Lung (tissue), 12 donors: ENCODE results near the gene KDM6B. TPM values are rescaled to one million over a fixed set of nuclear protein-coding genes. Genes with fewer than 3 reads are reported as not detected.
"Not testable (repeated sequence)": the region's sequence is repeated elsewhere in the genome, so short reads cannot be mapped to it uniquely, and the experiment has no call there.

Source experiments
- ATAC-seq: fragments of 200-7000 bp; cut with Tn5 transposase; one replicate; pipeline ENCODE4 v1.9.1; 2020; ENCODE audit warnings: moderate number of reproducible peaks; ENCODE audit not compliant: insufficient read depth, low FRiP score
- DNase-seq, 3 donors: peaks; one replicate each; pipeline ENCODE4 v3.0.0-alpha.2; 2013 to 2017
- H3K27ac ChIP-seq, 2 donors: one replicate each; pipeline ENCODE4 v1.5.1; 2013; ENCODE audit warnings: mild to moderate bottlenecking in 2 of 2, moderate library complexity in 2 of 2, control low read depth in 1 of 2, inconsistent platforms in 1 of 2, low read depth in 1 of 2, low read length in 1 of 2
- H3K27me3 ChIP-seq, 3 donors: one replicate each; pipeline ENCODE4 v1.5.1; 2013; ENCODE audit warnings: low read length in 2 of 3; ENCODE audit not compliant: control insufficient read depth in 3 of 3, insufficient read depth in 3 of 3
- H3K36me3 ChIP-seq, 4 donors: one replicate each; pipeline ENCODE4 v1.5.1; 2013; ENCODE audit warnings: low read length in 4 of 4, mild to moderate bottlenecking in 1 of 4, moderate library complexity in 1 of 4; ENCODE audit not compliant: control insufficient read depth in 4 of 4, insufficient read depth in 4 of 4
- H3K4me1 ChIP-seq, 5 donors: one replicate each; pipeline ENCODE4 v1.5.1; 2013; ENCODE audit warnings: low read length in 5 of 5, mild to moderate bottlenecking in 2 of 5, moderate library complexity in 1 of 5; ENCODE audit not compliant: control insufficient read depth in 5 of 5, insufficient read depth in 5 of 5
- H3K4me3 ChIP-seq: one replicate; pipeline ENCODE4 v1.5.1; 2013; ENCODE audit warnings: mild to moderate bottlenecking, control low read depth, moderate library complexity
- H3K9ac ChIP-seq, 2 donors: one replicate each; pipeline ENCODE4 v1.5.1; 2013; ENCODE audit warnings: low read length in 2 of 2, control low read depth in 1 of 2; ENCODE audit not compliant: insufficient read depth in 1 of 2
- H3K9me3 ChIP-seq, 4 donors: one replicate each; pipeline ENCODE4 v1.5.1; 2013; ENCODE audit warnings: low read length in 3 of 4, mild to moderate bottlenecking in 1 of 4, moderate library complexity in 1 of 4; ENCODE audit not compliant: control insufficient read depth in 4 of 4, insufficient read depth in 3 of 4
- WGBS, 2 donors: extraction: QIAGEN DNeasy Blood & Tissue Kit; methylation state at CpG; one replicate each; pipeline ENCODE4 v1.1.7; 2013; 5-methylcytosine and 5-hydroxymethylcytosine counted together
- polyA plus RNA-seq, 2 donors: library from polyadenylated mRNA; stranded (reverse); fragments of 200-250 nt; gene quantifications; one replicate each; pipeline ENCODE4 v1.2.1, GENCODE V29; 2013
- total RNA-seq, 2 donors: library from RNA; depleted of rRNA in 1 of 2; stranded (reverse); fragments of >200 nt in 1 of 2; gene quantifications; one replicate each; pipeline ENCODE4 v1.2.1, GENCODE V29; 2014 to 2021
- TF ChIP-seq, protein P1 (sequence below): IDR thresholded peaks from 2 replicates; pipeline ENCODE4 v1.5.1; 2012; ENCODE audit warnings: mild to moderate bottlenecking; ENCODE audit errors: control extremely low read depth, extremely low read depth
- donor health status: control.
- donor health status: control.
- donor health status: Bipolar disorder and iron deficiency.
- donor health status: healthy.
- donor health status: DM: yes; HTN: yes; CAD: no.

Gene KDM6B
- total and polyA plus RNA-seq, 4 donors: 21.0 to 52.9 (median 34.5) TPM

DNA sequence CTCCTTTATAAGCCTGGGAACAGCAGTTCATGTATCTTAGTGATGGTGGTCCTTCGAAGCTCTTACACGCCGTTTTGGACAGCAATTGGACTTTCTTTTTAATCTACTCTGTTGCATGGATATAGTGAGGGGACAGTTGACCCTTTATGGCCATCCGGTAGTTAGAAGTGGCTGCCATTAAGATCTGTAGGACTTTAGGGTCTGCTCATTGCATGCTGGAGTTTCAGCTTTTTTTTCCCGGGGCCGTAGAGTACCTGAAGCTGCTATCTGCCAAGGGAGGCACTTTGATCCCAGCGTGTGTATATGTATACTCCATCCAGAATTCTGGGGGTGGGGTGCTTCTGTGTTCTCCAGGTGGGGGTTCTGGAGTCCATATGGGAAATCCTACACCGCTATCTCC is 25.0 kb downstream of the KDM6B start:
- peaks cover 5 to 38% (median 7%) of the 10 kb centered on the region in 5 donors for H3K4me1 ChIP-seq
- H3K9ac ChIP-seq: peak overlapping the region in 1 of 2 donors; percentile 71
- DNase-seq (no peak), ATAC-seq (no peak)
- peaks cover 0 to 16% (median 3%) of the 10 kb centered on the region in 4 donors for H3K36me3 ChIP-seq
- no peaks in the 10 kb centered on the region for H3K27me3 ChIP-seq
- TF ChIP-seq, protein P1, sequence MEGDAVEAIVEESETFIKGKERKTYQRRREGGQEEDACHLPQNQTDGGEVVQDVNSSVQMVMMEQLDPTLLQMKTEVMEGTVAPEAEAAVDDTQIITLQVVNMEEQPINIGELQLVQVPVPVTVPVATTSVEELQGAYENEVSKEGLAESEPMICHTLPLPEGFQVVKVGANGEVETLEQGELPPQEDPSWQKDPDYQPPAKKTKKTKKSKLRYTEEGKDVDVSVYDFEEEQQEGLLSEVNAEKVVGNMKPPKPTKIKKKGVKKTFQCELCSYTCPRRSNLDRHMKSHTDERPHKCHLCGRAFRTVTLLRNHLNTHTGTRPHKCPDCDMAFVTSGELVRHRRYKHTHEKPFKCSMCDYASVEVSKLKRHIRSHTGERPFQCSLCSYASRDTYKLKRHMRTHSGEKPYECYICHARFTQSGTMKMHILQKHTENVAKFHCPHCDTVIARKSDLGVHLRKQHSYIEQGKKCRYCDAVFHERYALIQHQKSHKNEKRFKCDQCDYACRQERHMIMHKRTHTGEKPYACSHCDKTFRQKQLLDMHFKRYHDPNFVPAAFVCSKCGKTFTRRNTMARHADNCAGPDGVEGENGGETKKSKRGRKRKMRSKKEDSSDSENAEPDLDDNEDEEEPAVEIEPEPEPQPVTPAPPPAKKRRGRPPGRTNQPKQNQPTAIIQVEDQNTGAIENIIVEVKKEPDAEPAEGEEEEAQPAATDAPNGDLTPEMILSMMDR: no peak
- H3K9me3 ChIP-seq: no peaks in the 10 kb centered on the region
- no peak overlapping the region for H3K4me3 ChIP-seq
- WGBS, 2 donors: 89 to 90% methylated on average over 8 of the region's 8 CpGs
- H3K27ac ChIP-seq: peak overlapping the region in 1 of 2 donors; percentile 90

DNA sequence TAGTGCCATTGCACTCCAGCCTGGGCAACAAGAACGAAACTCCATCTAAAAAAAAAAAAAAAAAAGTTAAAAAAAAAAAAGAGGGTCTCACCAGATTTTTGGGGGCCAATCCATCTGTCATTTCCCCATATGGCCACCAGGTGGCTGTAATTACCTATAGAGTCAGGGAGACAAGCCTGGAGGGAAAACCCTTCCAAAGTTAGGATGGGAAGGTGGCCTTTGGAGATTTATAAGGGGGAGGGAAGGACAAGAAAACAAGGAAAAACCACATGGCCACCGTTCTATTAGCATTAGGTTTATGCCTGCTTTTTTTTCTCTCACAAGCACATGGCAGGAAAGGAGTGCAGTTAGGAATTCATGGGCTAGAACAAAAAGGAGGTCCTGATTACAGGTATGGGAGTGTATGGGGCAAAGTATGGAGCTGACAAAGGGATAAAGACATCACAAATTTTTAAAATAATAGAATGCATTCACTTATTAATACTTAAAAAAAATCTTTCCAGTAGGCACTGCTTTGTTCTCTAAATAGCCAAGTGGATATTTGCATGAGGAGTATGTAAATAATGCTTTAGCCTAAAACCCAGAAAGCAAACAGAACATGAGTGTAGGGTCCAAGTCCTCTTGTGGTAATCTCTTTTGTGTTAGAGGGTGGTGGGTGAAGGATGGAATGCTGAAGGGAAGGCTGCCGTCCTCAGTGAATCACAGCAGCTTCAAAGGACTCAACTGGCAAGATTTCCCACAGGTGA is 28.8 kb downstream of the KDM6B start:
- DNase-seq: peak; percentile 65 to 81 (median 75)

DNA sequence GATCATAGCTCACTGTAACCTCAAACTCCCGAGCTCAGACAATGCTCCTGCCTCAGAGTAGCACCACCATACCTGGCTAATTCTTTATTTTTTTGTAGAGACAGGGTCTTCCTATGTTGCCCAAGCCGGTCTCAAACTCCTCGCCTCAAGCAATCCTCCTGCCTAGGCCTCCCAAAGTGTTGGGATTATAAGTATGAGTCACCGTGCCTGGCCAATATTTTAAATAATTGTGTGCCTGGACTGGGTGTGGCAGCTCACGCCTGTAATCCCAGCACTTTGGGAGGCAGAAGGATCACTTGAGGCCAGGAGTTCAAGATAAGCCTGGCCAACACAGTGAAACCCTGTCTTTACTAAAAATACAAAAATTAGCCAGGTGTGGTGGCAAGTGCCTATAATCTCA is 30.4 kb downstream of the KDM6B start:
- not testable (repeated sequence) for DNase-seq, ATAC-seq

More for the DNA sequence above, 28.8 kb downstream of the KDM6B start:
- WGBS, 2 donors: 29 to 39% methylated on average over 3 of the region's 3 CpGs
- no peak for ATAC-seq
- TF ChIP-seq, protein P1: peak; percentile 75
- peaks cover 0 to 18% (median 7%) of the 10 kb centered on the region in 5 donors for H3K4me1 ChIP-seq
- H3K27me3 ChIP-seq: no peaks in the 10 kb centered on the region
- no peak overlapping the region for H3K27ac ChIP-seq
- H3K36me3 ChIP-seq: peaks cover 0 to 26% (median 6%) of the 10 kb centered on the region in 4 donors
- H3K9ac ChIP-seq: no peak overlapping the region
- no peak overlapping the region for H3K4me3 ChIP-seq
- no peaks in the 10 kb centered on the region for H3K9me3 ChIP-seq

DNA sequence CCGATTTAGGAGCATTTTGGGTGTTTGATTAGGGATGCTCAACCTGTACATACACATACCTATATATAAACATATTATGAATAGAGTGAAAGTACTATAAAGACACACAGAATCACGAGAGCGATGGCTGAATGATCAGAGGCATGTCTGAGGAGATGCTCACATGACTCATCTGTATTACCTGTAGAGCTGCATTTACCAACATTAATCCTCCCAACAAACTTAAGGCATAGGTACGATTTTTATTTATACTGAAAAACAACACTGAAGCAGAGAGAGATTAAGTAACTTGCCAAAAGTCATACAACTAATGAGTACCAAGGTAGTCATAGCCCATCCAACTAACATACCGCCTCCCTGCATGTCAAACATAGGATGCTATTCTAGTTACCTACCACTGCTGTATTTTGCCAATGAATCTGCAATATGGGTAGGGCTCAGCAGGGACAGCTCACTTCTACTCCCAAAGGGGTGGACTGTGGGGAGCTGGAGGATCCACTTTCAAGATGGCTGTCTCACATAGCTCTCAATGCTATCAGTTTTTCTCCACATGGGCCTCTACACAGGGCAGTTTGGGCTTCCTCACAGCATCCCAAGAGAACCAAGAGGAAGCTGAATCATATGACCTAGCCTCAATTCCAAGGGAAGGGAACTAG is 31.1 kb downstream of the KDM6B start:
- Histone ChIP-seq H3K36me3 (peaks cover 0 to 30% (median 6%) of the 10 kb centered on the region in 4 donors), H3K4me3 (no peak overlapping the region), H3K27ac (no peak overlapping the region), H3K9ac (no peak overlapping the region), H3K9me3 (no peaks in the 10 kb centered on the region), H3K4me1 (peaks cover 0 to 4% (median 3%) of the 10 kb centered on the region in 5 donors), H3K27me3 (no peaks in the 10 kb centered on the region)
- no peak for DNase-seq
- TF ChIP-seq, protein P1: no peak
- ATAC-seq: no peak
- WGBS, 2 donors: 93 to 94% methylated on average over 5 of the region's 5 CpGs

More for the DNA sequence above, 30.4 kb downstream of the KDM6B start:
- not testable (repeated sequence) for H3K27ac ChIP-seq, H3K4me3 ChIP-seq, H3K4me1 ChIP-seq, H3K9ac ChIP-seq, H3K27me3 ChIP-seq, H3K9me3 ChIP-seq
- 74 to 81% methylated on average over 5 of the region's 5 CpGs for WGBS, 2 donors
- H3K36me3 ChIP-seq: peaks cover 0 to 31% (median 6%) of the 10 kb centered on the region in 4 donors
